Lower leg skin (tissue), 3 donors: ENCODE data around the gene TNFAIP8.

Source experiments
- POLR2A ChIP-seq, 2 donors: fragments of 450-650 bp; IDR thresholded peaks; one replicate each; pipeline ENCODE4 v1.6.1; 2016 to 2017; ENCODE audit warnings: antibody characterized with exemption in 2 of 2, mild to moderate bottlenecking in 1 of 2, moderate library complexity in 1 of 2
- TF ChIP-seq, protein P1 (sequence below), 3 donors: fragments of 450-650 bp; IDR thresholded peaks; one replicate each; pipeline ENCODE4 v1.5.1; 2016; ENCODE audit warnings: antibody characterized with exemption in 3 of 3, mild to moderate bottlenecking in 3 of 3, moderate library complexity in 2 of 3

DNA sequence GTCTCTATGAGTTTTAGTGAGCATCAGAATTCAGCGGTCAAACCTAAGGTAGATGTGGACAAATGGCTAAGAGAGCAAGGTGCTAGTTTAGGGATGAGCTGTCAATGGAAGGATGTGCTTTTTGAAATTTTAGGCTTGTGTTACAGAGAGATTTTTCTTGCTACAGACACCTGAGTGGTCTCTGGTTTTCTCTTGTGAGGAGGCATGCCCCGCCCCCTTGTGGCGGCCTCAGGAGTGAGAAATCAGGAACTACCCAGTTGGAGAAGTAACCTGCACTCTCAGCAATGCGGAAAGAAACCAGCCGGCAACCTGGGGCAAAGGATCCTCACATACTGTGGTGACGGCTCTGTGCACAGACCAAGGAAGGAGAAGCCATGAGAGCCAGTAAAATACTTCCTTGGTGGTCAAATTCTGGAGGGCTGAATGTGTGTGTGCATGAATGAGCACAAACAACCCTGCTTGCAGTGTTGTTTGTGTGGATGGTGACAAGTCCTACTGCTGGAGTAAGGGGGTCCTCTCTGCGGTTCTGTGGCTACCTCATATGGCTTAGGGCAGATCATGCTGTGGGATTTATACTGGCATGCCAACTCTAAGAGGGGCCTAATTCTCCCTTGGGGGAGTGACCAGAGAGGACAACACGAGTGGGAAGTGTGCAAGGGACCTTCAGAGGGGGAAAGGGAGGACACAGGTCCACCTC is 79.8 kb downstream of the TNFAIP8 start:
- no peak for TF ChIP-seq POLR2A (IDR thresholded peaks at IDR 0.05)
- TF ChIP-seq, protein P1, sequence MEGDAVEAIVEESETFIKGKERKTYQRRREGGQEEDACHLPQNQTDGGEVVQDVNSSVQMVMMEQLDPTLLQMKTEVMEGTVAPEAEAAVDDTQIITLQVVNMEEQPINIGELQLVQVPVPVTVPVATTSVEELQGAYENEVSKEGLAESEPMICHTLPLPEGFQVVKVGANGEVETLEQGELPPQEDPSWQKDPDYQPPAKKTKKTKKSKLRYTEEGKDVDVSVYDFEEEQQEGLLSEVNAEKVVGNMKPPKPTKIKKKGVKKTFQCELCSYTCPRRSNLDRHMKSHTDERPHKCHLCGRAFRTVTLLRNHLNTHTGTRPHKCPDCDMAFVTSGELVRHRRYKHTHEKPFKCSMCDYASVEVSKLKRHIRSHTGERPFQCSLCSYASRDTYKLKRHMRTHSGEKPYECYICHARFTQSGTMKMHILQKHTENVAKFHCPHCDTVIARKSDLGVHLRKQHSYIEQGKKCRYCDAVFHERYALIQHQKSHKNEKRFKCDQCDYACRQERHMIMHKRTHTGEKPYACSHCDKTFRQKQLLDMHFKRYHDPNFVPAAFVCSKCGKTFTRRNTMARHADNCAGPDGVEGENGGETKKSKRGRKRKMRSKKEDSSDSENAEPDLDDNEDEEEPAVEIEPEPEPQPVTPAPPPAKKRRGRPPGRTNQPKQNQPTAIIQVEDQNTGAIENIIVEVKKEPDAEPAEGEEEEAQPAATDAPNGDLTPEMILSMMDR (IDR thresholded peaks at IDR 0.05) = no peak
